Hepatocyte (in vitro differentiated cells): Measurements from ENCODE around the gene KCNQ5.

ENCODE experiments used
- CTCF ChIP-seq: fragments of 200-600 bp; sonication (generic); IDR thresholded peaks from 2 replicates; pipeline ENCODE4 v1.5.1; 2016; ENCODE audit warnings: antibody characterized with exemption, mild to moderate bottlenecking; ENCODE audit not compliant: poor library complexity
- EZH2 ChIP-seq: fragments of 200-600 bp; sonication (generic); IDR thresholded peaks from 2 replicates; pipeline ENCODE4 v1.6.1; 2016; ENCODE audit warnings: antibody characterized with exemption, mild to moderate bottlenecking, borderline replicate concordance
- EZH2phosphoT487 ChIP-seq: fragments of 200-600 bp; sonication (generic); IDR thresholded peaks from one replicate; pipeline ENCODE4 v1.6.1; 2018; ENCODE audit warnings: antibody characterized with exemption, mild to moderate bottlenecking, low read depth, moderate library complexity; ENCODE audit not compliant: unreplicated experiment, severe bottlenecking

- TF ChIP-seq CTCF (no peak), EZH2 (peak; percentile 83), EZH2phosphoT487 (peak; percentile 19)
These were observed 453 bp downstream of the KCNQ5 start for GRCh38 chr6:72622094-72622940.
